ENCODE results near the gene ICAM2. TPM values are rescaled to one million over a fixed set of nuclear protein-coding genes. Genes with fewer than 3 reads are reported as not detected.
A peak's percentile ranks its signal among the peaks of the same experiment; 100 is the strongest.
"Not testable (repeated sequence)": the region's sequence is repeated elsewhere in the genome, so short reads cannot be mapped to it uniquely, and the experiment has no call there.

The ICAM2 gene
- total RNA-seq, 1 experiment from 2014 or later: 0.17 TPM

- no peak for DNase-seq (ENCODE audit: low spot score)
Observed at GRCh38 chr17:64009571-64010402, 10.6 kb downstream of the ICAM2 start.

- no peak for DNase-seq (ENCODE audit: low spot score)
Observed at GRCh38 chr17:64008830-64009229, 11.6 kb downstream of the ICAM2 start.

- DNase-seq (ENCODE audit: low spot score): no peak
Observed at GRCh38 chr17:64008346-64008745, 12.1 kb downstream of the ICAM2 start.

- DNase-seq (ENCODE audit: low spot score): no peak
Observed at GRCh38 chr17:64007838-64008282, 12.6 kb downstream of the ICAM2 start.

GRCh38 chr17:64007089-64007837, 13.2 kb downstream of the ICAM2 start:
- DNase-seq (ENCODE audit: low spot score): not testable (repeated sequence)

- DNase-seq (ENCODE audit: low spot score): no peak
Observed at GRCh38 chr17:64006361-64007088, 13.9 kb downstream of the ICAM2 start.

- peak; percentile 61 for DNase-seq (ENCODE audit: low spot score)
Observed at GRCh38 chr17:64005734-64006167, 14.7 kb downstream of the ICAM2 start.

- DNase-seq (ENCODE audit: low spot score): no peak
Observed at GRCh38 chr17:64004903-64005733, 15.3 kb downstream of the ICAM2 start.

- no peak for DNase-seq (ENCODE audit: low spot score)
Observed at GRCh38 chr17:64004218-64004770, 16.1 kb downstream of the ICAM2 start.

GRCh38 chr17:64003526-64004121, 16.8 kb downstream of the ICAM2 start:
- DNase-seq (ENCODE audit: low spot score): no peak

GRCh38 chr17:64002658-64003525, 17.5 kb downstream of the ICAM2 start:
- no peak for DNase-seq (ENCODE audit: low spot score)

GRCh38 chr17:64001763-64002529, 18.5 kb downstream of the ICAM2 start:
- DNase-seq (ENCODE audit: low spot score): no peak

GRCh38 chr17:64001091-64001579, 19.3 kb downstream of the ICAM2 start:
- no peak for DNase-seq (ENCODE audit: low spot score)

GRCh38 chr17:63999680-64000531, 20.5 kb downstream of the ICAM2 start:
- DNase-seq (ENCODE audit: low spot score): no peak

GRCh38 chr17:63998721-63999679, 21.4 kb downstream of the ICAM2 start:
- no peak for DNase-seq (ENCODE audit: low spot score)

- DNase-seq (ENCODE audit: low spot score): peak; percentile 18
Observed at GRCh38 chr17:63998050-63998720, 22.2 kb downstream of the ICAM2 start, which contains the start of gene PRR29. TSS of gene PRR29 (plus strand) at chr17:63998351. CDS start at chr17:63998365, 14 bp downstream.
